ENCODE results near the gene TRAPPC12. TPM values are rescaled to one million over a fixed set of nuclear protein-coding genes. Genes with fewer than 3 reads are reported as not detected.

Gene TRAPPC12
- polyA plus RNA-seq, 1 donor from 2014 or later: 76.2 TPM

- Histone ChIP-seq H3K9ac (ENCODE audit: low read length) (no peak overlapping the region), H3K9me2 (ENCODE audit: insufficient read depth, low read length) (no peaks in the 10 kb centered on the region), H3K4me2 (ENCODE audit: low read length) (no peak overlapping the region), H3K4me3 (ENCODE audit: low read length) (no peak overlapping the region), H3K27me3 (ENCODE audit: insufficient read depth, low read depth, low read length) (no peaks in the 10 kb centered on the region), H3K9me3 (ENCODE audit: low read length) (no peaks in the 10 kb centered on the region), H2AFZ (ENCODE audit: low read depth, low read length) (no peak overlapping the region), H4K20me1 (ENCODE audit: insufficient read depth) (no peaks in the 10 kb centered on the region), H3K36me3 (ENCODE audit: insufficient read depth, low read length) (peaks cover 6% of the 10 kb centered on the region), H3F3A (ENCODE audit: insufficient read depth, low read length, poor library complexity, severe bottlenecking) (no peaks in the 10 kb centered on the region), H3K27ac (ENCODE audit: low read length) (no peak overlapping the region), H3K79me2 (replicated peaks; ENCODE audit: insufficient read depth, low read length) (no peaks in the 10 kb centered on the region)
- no peak for TF ChIP-seq SMC3 (conservative IDR thresholded peaks at IDR 0.05; ENCODE audit: poor library complexity)
- no peak for TF ChIP-seq REST (IDR thresholded peaks at IDR 0.05; ENCODE audit: borderline replicate concordance)
- no peak for TF ChIP-seq TAF1 (IDR thresholded peaks at IDR 0.05; ENCODE audit: low read depth)
- TF ChIP-seq EZH2 (IDR thresholded peaks at IDR 0.05; ENCODE audit: borderline replicate concordance, insufficient read depth, low read length, poor library complexity, severe bottlenecking): no peak
Observed at GRCh38 chr2:3458396-3459184, 79.1 kb downstream of the TRAPPC12 start.

GRCh38 chr2:3459185-3460015 lies 79.9 kb downstream of the TRAPPC12 start:
- H3K27ac ChIP-seq (ENCODE audit: low read length): no peak overlapping the region
- TF ChIP-seq TAF1 (IDR thresholded peaks at IDR 0.05; ENCODE audit: low read depth): no peak
- TF ChIP-seq, protein P1, sequence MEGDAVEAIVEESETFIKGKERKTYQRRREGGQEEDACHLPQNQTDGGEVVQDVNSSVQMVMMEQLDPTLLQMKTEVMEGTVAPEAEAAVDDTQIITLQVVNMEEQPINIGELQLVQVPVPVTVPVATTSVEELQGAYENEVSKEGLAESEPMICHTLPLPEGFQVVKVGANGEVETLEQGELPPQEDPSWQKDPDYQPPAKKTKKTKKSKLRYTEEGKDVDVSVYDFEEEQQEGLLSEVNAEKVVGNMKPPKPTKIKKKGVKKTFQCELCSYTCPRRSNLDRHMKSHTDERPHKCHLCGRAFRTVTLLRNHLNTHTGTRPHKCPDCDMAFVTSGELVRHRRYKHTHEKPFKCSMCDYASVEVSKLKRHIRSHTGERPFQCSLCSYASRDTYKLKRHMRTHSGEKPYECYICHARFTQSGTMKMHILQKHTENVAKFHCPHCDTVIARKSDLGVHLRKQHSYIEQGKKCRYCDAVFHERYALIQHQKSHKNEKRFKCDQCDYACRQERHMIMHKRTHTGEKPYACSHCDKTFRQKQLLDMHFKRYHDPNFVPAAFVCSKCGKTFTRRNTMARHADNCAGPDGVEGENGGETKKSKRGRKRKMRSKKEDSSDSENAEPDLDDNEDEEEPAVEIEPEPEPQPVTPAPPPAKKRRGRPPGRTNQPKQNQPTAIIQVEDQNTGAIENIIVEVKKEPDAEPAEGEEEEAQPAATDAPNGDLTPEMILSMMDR (IDR thresholded peaks at IDR 0.05; ENCODE audit: poor library complexity, severe bottlenecking): no peak
- TF ChIP-seq EP300 (conservative IDR thresholded peaks at IDR 0.05; ENCODE audit: poor library complexity, severe bottlenecking): no peak
- TF ChIP-seq EZH2 (IDR thresholded peaks at IDR 0.05; ENCODE audit: borderline replicate concordance, insufficient read depth, low read length, poor library complexity, severe bottlenecking): no peak
- no peak for TF ChIP-seq POLR2AphosphoS5 (IDR thresholded peaks at IDR 0.05)
- no peak for TF ChIP-seq RAD21 (conservative IDR thresholded peaks at IDR 0.05)
- TF ChIP-seq MXI1 (conservative IDR thresholded peaks at IDR 0.05; ENCODE audit: poor library complexity, severe bottlenecking): no peak
- no peak for TF ChIP-seq SMC3 (conservative IDR thresholded peaks at IDR 0.05; ENCODE audit: poor library complexity)
- no peak for TF ChIP-seq REST (IDR thresholded peaks at IDR 0.05; ENCODE audit: borderline replicate concordance)

More at GRCh38 chr2:3459185-3460015, 79.9 kb downstream of the TRAPPC12 start:
- Histone ChIP-seq H3K4me3 (ENCODE audit: low read length) (no peak overlapping the region), H4K20me1 (ENCODE audit: insufficient read depth) (no peaks in the 10 kb centered on the region), H3K4me2 (ENCODE audit: low read length) (no peak overlapping the region), H3K9me2 (ENCODE audit: insufficient read depth, low read length) (no peaks in the 10 kb centered on the region), H3K9me3 (ENCODE audit: low read length) (no peaks in the 10 kb centered on the region), H3K79me2 (replicated peaks; ENCODE audit: insufficient read depth, low read length) (no peaks in the 10 kb centered on the region), H3K27me3 (ENCODE audit: insufficient read depth, low read depth, low read length) (no peaks in the 10 kb centered on the region), H2AFZ (ENCODE audit: low read depth, low read length) (no peak overlapping the region), H3K36me3 (ENCODE audit: insufficient read depth, low read length) (peaks cover 6% of the 10 kb centered on the region), H3K9ac (ENCODE audit: low read length) (no peak overlapping the region), H3F3A (ENCODE audit: insufficient read depth, low read length, poor library complexity, severe bottlenecking) (no peaks in the 10 kb centered on the region)
